ENCODE results near the gene NLGN4X.

Gene NLGN4X

DNA sequence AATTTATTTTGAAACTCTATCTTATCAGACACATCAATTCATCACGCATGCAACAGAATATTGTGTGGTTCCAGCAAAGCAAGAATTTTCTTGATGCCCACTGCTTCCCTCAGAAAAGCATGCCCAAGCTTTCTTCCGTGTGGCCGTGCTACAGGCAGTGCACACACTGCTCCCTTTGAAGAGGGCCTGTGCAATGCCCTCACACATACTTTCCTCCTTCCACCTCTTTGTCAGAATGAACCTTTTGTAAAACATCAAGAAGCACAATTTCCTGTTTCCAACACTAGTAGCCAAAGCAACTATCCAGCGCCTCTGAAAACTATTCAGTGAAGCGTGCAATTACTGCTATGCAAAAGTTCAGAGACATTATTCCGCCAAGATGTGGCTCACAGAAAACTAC is 201.7 kb downstream of the NLGN4X start:
- in situ Hi-C loops (cut with HindIII; ENCODE audit: low pct_ligation_motif_present, low pct_unique_long_range_greater_than_20kb, low sequenced_read_pairs): no loop called here
- no peak for DNase-seq

DNA sequence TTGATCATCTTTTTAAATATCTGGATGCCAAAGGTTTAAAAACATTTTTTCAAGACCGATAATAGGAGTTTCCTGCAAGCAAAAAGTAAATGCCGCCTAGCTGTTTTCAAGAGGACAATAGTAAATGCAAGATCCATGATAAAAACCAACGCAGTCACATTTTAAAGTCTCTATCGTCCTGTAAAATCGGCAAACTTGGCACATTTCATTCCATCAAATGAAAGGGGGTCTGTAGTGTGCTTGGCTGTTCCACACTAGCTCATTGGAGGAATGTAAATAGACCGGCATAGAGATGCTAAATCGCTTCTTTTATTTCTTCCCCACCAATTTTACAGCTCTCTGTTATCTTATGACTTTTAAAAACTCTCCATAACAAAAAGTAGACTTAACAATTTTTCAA is 202.2 kb downstream of the NLGN4X start:
- in situ Hi-C loops (cut with HindIII; ENCODE audit: low pct_ligation_motif_present, low pct_unique_long_range_greater_than_20kb, low sequenced_read_pairs): no loop called here
- no peak for DNase-seq

DNA sequence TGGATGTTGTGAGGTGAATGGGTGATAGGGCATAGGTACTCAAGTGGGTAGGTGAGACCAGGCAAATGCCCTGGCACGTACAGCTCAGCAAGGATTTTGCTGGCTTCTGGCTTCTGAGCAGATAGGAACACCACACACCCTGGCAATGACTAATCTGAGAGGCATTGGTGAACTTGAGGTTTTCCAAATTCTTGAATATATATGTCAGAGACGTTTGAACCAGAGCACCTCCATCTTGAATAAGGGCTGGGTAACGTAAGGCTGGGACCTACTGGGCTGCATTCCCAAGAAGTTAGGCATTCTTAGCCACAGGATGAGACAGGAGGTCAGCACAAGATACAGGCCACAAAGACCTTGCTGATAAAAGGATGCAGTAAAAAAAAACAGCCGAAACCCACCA is 204.5 kb downstream of the NLGN4X start:
- in situ Hi-C loops (cut with HindIII; ENCODE audit: low pct_ligation_motif_present, low pct_unique_long_range_greater_than_20kb, low sequenced_read_pairs): no loop called here
- DNase-seq: no peak

DNA sequence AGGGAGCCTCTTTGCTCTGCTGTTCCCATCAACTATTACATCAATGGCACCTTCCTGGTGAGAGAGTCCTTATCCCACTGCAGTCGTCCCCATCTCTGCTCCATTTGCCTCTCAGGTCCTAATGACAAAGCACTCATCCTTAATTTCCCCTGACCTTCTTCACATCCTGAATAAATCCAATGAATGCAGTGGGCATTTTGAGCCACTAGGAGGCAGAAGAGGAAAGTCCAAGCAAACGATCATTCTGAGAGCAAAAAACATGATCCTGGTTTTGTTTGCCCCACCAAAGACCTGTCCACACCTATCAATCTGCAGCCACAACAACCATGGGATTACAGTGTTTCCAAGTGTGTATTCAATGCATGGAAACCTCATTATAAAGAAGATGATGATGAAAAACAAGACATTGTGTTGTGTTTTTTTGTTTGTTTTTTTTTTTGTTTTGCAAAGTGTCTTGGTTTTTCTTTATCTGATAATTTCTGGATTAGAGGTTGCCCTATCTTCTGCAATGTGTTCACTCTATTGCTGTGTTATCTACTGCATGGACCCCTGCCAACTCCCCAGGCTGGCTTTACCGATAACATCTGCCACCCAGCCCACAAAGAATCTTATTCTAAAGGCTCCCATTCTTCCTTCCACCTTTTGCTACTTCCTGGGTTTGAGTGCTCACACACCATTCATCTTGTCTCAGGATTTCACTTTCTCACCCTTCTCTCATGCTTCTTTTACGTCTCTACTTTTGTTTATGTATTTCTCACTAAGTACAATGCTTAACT is 207.2 kb downstream of the NLGN4X start:
- peak; percentile 17 for DNase-seq

DNA sequence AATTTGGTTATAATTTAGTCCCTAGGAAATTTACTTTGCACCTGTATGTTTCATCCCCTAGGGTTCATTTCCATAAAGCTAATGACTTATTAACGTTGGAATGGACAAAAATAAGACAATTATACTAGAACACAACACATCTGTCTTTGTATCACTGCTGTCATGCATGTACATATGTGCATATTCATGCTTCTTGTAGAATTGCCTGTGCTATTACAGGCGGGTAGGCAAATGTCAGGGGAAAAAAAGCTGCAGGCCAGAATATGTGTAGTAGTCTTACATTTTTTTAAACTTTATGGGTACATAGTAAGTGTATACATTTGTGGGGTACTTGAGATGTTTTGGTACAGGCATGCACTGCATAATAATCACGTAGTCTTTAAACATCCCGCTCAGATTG is 209.6 kb downstream of the NLGN4X start:
- in situ Hi-C loops (cut with HindIII; ENCODE audit: low pct_ligation_motif_present, low pct_unique_long_range_greater_than_20kb, low sequenced_read_pairs): no loop called here
- no peak for DNase-seq

More for the DNA sequence above, 207.2 kb downstream of the NLGN4X start:
- in situ Hi-C loops (cut with HindIII; ENCODE audit: low pct_ligation_motif_present, low pct_unique_long_range_greater_than_20kb, low sequenced_read_pairs): no loop called here

DNA sequence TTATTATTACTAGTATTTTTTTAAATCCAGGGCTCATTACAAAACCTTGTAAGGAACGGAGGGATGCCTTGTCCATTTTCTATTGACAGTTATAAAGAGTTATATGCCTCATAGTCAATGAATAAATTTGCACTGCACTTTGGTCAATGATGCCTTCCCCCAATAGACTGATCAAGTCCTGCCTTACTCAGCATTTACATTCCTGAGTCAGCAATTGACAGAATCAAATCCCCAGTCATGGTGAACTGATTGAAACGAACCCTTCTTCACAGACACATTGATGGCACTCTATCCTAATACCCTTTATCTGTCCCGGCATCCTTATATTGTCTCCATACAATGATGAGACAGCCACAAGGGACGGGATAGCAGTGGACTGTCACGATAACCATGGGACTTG is 213.2 kb downstream of the NLGN4X start:
- in situ Hi-C loops (cut with HindIII; ENCODE audit: low pct_ligation_motif_present, low pct_unique_long_range_greater_than_20kb, low sequenced_read_pairs): no loop called here

DNA sequence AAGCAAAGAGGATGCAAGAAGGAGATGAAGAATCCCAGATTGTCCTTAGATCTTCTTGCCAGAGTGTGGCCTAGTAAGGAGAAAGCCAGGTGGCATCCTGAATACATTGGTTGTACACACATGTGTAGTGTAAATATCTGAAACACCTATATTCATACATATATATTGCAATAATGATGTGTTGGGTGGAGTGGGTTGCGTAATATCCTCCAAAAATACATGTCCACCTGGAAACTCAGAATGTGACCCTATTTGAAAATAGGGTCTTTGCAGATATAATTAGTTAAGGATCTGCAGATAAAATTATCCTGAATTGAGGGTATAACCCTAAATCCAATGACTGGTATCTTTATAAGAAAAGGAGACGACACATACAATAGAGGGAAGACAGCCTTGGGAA is 216.3 kb downstream of the NLGN4X start:
- DNase-seq: no peak
- in situ Hi-C loops (cut with HindIII; ENCODE audit: low pct_ligation_motif_present, low pct_unique_long_range_greater_than_20kb, low sequenced_read_pairs): no loop called here

More for the DNA sequence above, 213.2 kb downstream of the NLGN4X start:
- DNase-seq: no peak

DNA sequence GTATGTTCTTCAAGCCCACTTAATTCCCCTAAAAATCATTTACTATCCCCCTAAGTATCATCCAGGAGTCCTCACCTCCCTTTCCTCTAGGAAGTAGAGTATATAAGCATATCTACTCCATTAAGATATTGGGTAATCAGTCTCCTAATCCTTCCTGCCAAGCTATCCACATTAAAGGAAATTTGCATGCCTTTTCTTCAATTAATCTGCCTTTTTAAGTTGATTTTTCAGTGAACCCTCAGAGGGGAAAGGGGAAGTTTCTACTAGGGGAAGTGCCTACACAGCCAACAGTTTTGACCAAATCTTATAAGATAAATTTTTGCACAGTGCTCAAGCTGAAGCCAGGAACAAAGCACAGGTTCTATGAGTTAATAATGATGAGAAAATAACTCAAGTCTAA is 222.8 kb downstream of the NLGN4X start:
- in situ Hi-C loops (cut with HindIII; ENCODE audit: low pct_ligation_motif_present, low pct_unique_long_range_greater_than_20kb, low sequenced_read_pairs): no loop called here
- no peak for DNase-seq

DNA sequence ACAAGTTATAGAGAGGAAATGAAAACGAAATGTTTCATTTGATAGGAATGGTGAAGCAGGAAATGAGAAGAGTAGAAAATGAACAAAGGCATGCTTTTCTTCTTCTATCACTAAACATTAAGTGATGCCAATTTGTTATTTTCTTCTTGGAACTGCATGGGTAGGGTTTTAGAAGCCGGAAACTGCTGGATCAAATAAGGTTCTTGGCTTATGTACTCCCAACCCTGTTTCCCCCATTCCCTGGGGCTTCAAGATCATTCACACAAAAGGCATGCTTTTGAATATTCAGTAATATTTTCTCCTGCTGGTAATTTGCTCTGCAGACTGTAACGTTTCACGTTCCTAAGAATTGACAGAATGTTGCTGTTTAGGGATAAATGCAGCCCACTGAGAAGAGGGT is 224.1 kb downstream of the NLGN4X start:
- no peak for DNase-seq
- in situ Hi-C loops (cut with HindIII; ENCODE audit: low pct_ligation_motif_present, low pct_unique_long_range_greater_than_20kb, low sequenced_read_pairs): no loop called here

DNA sequence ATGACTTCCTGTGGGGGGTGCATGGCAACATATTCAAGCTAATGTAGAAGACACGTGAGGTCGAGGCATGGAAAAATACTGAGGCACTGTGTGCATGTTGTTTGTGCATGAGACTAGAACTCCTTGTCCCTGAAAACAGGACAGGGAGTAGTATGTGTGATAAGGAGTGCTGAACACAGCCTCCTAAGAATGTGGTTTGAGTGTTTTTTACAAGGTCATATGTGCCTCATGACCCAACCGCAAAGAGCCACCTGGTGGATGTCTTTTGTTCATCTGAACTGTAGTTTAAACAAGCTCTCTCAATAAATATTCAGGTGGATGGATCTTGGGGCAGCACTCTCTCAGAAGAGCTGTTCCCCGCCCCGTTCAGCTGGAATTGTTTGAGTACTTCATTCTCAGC is 226.6 kb downstream of the NLGN4X start:
- in situ Hi-C loops (cut with HindIII; ENCODE audit: low pct_ligation_motif_present, low pct_unique_long_range_greater_than_20kb, low sequenced_read_pairs): no loop called here
- no peak for DNase-seq

DNA sequence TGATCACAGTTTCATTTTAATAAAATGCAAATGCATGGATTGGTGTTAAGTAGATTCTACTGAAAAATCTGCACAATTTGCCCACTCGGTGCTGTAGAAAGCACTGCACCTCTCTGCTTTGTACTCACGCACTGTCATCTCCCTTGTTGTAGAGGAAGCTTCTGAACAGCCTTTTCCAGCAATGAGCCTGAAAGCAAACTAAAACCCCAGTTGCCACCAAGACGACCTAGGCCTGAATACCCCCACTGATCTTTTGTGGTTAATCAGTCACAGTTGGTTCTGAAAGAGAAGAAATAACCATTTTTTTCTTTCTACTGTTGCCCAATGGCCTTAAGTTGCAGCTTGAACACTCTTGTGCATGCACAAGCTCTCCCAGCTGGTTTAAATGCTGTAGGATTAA is 229.8 kb downstream of the NLGN4X start:
- in situ Hi-C loops (cut with HindIII; ENCODE audit: low pct_ligation_motif_present, low pct_unique_long_range_greater_than_20kb, low sequenced_read_pairs): no loop called here
- DNase-seq: no peak

DNA sequence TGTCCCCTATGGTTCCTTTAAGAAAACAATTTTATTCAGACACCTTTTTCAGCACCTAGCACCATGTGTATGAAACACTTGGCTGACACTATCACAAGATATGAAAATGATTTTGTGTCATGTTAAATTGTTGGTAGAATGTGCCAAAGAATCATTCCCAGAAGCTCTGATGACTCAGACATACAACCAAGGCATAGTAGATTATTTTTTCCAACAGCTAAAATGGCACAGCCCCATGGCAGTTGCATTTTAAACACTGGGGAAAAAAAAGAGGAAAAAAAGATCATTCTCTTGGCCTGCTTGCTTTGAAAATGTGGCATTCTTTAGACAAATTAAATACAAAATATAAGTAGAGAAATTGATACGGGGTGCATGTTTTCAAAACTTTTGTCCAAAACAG is 230.2 kb downstream of the NLGN4X start:
- no peak for DNase-seq
- in situ Hi-C loops (cut with HindIII; ENCODE audit: low pct_ligation_motif_present, low pct_unique_long_range_greater_than_20kb, low sequenced_read_pairs): no loop called here

DNA sequence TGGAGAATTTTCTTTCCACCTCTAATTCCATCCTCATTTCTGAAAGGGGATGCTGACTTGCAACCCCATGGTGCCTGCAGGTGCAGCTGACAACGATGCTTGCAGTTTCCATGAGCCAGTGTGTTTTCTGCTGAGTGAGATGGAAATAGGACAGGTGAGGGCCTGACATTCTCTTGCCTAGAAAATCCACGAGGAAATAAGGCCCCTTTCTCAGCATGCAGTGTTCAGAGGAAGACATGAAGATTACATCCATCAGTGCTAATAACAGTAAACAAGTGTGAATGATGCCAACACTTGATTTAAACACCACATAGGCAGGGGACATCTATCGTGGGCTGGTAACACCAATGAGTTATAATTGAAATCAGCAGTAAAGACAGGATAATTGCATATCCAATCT is 237.3 kb downstream of the NLGN4X start:
- in situ Hi-C loops (cut with HindIII; ENCODE audit: low pct_ligation_motif_present, low pct_unique_long_range_greater_than_20kb, low sequenced_read_pairs): no loop called here
- DNase-seq: no peak

DNA sequence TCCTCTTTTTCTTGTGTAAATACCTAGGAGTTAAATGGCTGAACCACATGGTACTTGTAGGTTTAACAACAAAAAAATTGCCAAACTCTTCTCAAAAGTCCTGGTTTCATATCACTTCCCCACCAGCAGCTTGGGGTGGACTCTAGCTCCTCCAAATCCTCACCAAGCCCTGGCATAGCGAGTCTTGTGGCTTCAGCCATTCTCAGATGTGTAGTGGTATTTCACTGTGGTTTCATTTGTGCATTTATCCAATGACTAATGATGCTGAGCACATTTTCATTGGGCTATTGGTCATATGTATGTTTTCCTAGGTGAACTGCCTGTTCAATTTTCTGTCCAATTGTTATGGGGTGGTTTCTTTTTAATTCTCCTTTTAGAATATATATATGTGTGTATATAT is 249.3 kb downstream of the NLGN4X start:
- in situ Hi-C loops (cut with HindIII; ENCODE audit: low pct_ligation_motif_present, low pct_unique_long_range_greater_than_20kb, low sequenced_read_pairs): no loop called here
- DNase-seq: no peak

DNA sequence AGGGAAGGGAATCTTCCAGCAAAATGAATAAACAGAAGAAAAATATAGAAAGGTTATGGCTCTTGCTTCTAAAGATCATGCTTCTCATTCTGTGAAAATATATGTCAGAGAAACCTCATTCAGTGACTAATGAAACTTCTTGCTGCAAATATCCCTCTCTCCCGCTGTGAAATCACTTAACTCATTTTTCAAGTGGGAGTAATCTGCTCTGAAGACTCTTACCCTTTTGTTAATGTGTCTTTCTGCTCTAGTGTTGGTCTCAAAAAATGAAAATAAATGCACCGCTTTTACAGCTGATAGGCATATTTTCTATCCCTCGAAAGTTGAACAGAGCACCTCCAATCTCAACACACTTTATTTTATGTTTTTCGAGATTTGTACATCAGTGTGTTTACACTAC is 252.3 kb downstream of the NLGN4X start:
- DNase-seq: no peak
- in situ Hi-C loops (cut with HindIII; ENCODE audit: low pct_ligation_motif_present, low pct_unique_long_range_greater_than_20kb, low sequenced_read_pairs): no loop called here

DNA sequence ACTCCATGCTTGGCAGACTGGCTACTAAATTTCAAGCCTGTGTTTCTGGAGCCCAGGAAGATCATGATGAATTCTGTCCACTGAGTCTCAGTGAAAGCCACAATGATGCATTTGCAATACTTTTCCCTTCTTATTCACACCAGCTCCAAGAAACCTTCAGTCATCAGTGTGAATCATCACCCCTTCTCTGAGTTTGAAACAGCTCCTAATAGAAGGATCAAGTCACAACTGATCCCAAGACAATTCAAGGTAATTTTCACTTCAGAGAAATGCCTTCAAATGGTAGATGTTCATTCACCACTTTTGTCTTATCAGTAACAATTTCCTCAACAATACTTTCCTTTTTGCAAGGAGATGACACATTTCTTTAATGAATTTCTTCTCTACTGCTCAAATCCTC is 257.4 kb downstream of the NLGN4X start:
- in situ Hi-C loops (cut with HindIII; ENCODE audit: low pct_ligation_motif_present, low pct_unique_long_range_greater_than_20kb, low sequenced_read_pairs): no loop called here

DNA sequence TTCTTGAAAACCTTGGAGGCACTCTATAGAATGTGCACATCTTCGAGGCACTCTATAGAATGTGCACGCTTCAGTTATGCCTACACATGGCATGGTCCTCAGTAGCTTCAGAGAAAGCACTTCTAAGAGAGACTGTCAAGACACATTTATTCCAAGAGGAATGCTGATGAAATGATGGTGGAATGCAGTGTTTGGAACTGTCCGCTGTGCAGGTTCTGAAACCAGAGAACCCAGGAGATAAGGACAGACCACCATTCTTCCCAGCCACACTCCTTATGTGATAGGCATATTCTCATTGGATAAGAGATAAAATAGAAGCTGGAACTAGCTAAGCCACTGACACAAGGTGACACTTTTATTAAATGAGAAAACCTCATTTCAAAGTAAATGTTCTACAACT is 263.3 kb downstream of the NLGN4X start:
- in situ Hi-C loops (cut with HindIII; ENCODE audit: low pct_ligation_motif_present, low pct_unique_long_range_greater_than_20kb, low sequenced_read_pairs): no loop called here
- no peak for DNase-seq

More for the DNA sequence above, 257.4 kb downstream of the NLGN4X start:
- DNase-seq: no peak

DNA sequence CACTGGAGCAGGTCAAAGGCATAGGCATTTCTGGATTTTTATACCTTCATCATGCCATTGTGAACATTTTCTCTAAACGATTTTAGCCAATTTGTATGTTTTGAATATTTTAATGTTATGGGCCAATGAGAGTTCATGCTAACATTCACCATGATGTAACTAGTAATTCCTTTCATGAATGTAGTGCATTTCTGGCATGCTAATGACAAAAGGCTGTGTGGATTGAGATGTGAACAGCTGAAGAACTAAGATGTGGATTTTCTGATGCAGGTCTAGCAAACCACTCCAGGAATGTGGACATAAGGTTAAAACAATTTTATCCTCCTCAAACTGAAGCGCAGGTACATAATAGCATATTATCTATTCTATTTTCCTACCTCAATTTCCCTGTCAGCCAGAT is 269.4 kb downstream of the NLGN4X start:
- no peak for DNase-seq

DNA sequence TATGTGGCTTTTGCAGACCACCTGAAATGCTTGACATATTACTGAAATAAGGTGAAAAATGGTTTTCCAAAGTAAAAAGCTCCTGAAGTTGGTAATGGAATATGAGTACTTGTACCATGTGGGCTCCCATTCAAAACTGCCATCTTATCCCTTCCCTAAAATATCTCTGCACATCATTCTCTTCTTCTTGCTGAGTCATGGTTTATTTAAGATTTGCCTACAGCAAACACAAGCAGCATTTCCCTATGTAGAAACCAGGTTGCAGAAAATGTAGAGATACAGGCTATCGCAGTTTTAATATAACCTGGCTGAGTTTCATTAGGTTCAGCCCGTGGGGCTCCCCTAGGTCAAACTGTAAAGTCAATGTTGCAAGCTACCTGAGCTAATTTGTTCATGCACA is 270.1 kb downstream of the NLGN4X start:
- in situ Hi-C loops (cut with HindIII; ENCODE audit: low pct_ligation_motif_present, low pct_unique_long_range_greater_than_20kb, low sequenced_read_pairs): no loop called here

More for the DNA sequence above, 269.4 kb downstream of the NLGN4X start:
- in situ Hi-C loops (cut with HindIII; ENCODE audit: low pct_ligation_motif_present, low pct_unique_long_range_greater_than_20kb, low sequenced_read_pairs): no loop called here

DNA sequence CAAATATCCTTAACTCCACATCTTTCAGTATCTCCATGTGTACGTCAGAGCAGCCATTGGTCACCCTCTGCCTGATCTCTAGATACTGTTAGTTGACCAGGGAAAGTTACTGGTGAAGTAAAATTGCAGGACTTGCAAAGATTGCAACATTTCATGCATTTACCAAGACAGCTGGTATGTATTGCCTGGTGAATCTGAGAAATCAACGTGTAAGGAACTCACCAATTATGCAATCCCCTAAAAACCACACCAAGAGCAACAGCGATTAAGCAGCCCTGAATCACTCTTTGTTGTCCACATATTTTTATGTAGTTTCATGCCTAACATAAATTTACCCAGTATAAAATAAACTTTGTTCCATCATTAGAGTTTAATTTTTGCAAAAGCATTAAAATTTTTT is 271.2 kb downstream of the NLGN4X start:
- no peak for DNase-seq
- in situ Hi-C loops (cut with HindIII; ENCODE audit: low pct_ligation_motif_present, low pct_unique_long_range_greater_than_20kb, low sequenced_read_pairs): no loop called here

More for the DNA sequence above, 270.1 kb downstream of the NLGN4X start:
- DNase-seq: no peak

DNA sequence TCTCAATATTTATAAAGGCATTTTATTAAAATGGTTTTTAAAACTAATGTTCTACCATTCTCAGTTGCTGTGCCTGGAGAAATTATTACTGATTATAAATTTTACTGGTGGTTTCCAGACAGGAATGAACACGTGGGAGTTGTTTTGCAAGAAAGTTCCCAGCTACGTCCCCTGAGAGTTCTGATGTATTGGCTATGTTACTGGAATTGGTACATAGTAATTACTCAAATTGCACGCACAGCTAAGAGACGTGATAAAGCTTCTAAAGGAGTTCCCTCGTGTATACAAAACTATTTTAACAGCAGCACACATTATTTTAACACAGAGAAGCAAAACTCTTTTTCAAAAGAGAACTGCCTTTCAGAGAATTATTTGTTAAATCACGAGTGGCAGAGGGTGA is 292.2 kb downstream of the NLGN4X start:
- in situ Hi-C loops (cut with HindIII; ENCODE audit: low pct_ligation_motif_present, low pct_unique_long_range_greater_than_20kb, low sequenced_read_pairs): no loop called here

More for the DNA sequence above, 292.2 kb downstream of the NLGN4X start:
- no peak for DNase-seq

Measured in ACHN (cell line).